Large intestine (tissue), 3 donors: ENCODE data around the gene COMMD7. TPM values are rescaled to one million over a fixed set of nuclear protein-coding genes. Genes with fewer than 3 reads are reported as not detected.
"Not testable (repeated sequence)": the region's sequence is repeated elsewhere in the genome, so short reads cannot be mapped to it uniquely, and the experiment has no call there.

Experiments used
- DNase-seq, 2 donors: peaks; one replicate each; pipeline versions ENCODE4 v3.0.0 to v3.0.0-alpha.2; 2013
- H3K27ac ChIP-seq: one replicate; pipeline ENCODE4 v1.5.1; 2013; ENCODE audit warnings: low read length
- H3K27me3 ChIP-seq: 2 replicates; pipeline ENCODE4 v1.6.1; 2013; ENCODE audit warnings: low read length; ENCODE audit not compliant: control insufficient read depth, insufficient read depth
- H3K36me3 ChIP-seq: 2 replicates; pipeline ENCODE4 v1.6.1; 2013; ENCODE audit warnings: low read length; ENCODE audit not compliant: control insufficient read depth, insufficient read depth
- H3K4me1 ChIP-seq: one replicate; pipeline ENCODE4 v1.6.1; 2013; ENCODE audit warnings: low read length; ENCODE audit not compliant: control insufficient read depth, insufficient read depth
- H3K4me3 ChIP-seq: one replicate; pipeline ENCODE4 v1.5.1; 2013; ENCODE audit warnings: low read length
- H3K9me3 ChIP-seq: one replicate; pipeline ENCODE4 v1.6.1; 2013; ENCODE audit warnings: mild to moderate bottlenecking, low read depth, low read length, moderate library complexity; ENCODE audit not compliant: control insufficient read depth
- WGBS: methylation state at CpG from one replicate; pipeline ENCODE4 v1.1.5; 2013; ENCODE audit warnings: low lambda C conversion rate; ENCODE audit not compliant: insufficient coverage; 5-methylcytosine and 5-hydroxymethylcytosine counted together
- polyA plus RNA-seq: library from polyadenylated mRNA; unstranded; fragments of 120-200 nt; gene quantifications from one replicate; pipeline ENCODE4 v1.2.1, GENCODE V29; 2013

Gene COMMD7
- polyA plus RNA-seq, 1 donor, result 40.1 TPM

DNA sequence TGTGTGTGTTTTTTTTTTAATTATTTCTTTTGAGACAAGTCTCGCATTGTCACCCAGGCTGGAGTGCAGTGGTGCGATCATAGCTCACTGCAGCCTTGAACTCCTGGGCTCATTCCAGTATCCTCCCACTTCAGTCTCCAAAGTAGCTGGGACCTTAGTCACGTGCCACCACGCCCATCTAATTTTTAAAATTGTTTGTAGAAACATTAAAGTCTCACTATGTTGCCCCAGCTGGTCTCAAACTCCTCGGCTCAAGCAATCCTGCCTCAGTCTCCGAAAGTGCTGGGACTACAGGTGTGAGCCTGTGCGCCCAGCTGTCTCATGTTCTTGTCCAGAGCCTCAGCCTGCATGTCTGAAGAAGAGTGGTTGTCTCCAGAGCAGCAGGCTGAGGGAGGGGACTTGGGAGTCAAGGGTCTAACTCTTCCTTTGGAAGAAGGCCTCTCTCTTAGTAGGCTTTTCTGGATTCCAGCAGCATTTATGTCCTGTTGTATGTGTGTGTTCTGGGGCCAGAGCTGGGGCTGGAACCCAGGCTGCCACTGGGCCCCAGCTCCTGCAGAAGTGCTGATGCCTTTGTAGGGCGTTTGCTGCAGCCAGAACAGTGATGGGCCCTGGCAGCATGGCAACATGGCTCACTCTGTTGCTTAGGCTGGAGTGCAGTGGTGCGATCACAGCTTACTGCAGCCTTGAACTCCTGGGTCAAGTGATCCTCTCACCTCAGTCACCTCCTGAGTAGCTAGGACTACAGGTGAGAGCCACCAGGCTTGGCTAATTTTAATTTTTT, 24.3 kb upstream of the COMMD7 start:
- Histone ChIP-seq H3K36me3 (no peaks in the 10 kb centered on the region), H3K9me3 (no peaks in the 10 kb centered on the region), H3K27ac (no peak overlapping the region), H3K4me3 (no peak overlapping the region), H3K4me1 (peaks cover 4% of the 10 kb centered on the region), H3K27me3 (no peaks in the 10 kb centered on the region)
- no peak for DNase-seq
- WGBS, result no CpG with 5 or more reads among the region's 9 CpGs

DNA sequence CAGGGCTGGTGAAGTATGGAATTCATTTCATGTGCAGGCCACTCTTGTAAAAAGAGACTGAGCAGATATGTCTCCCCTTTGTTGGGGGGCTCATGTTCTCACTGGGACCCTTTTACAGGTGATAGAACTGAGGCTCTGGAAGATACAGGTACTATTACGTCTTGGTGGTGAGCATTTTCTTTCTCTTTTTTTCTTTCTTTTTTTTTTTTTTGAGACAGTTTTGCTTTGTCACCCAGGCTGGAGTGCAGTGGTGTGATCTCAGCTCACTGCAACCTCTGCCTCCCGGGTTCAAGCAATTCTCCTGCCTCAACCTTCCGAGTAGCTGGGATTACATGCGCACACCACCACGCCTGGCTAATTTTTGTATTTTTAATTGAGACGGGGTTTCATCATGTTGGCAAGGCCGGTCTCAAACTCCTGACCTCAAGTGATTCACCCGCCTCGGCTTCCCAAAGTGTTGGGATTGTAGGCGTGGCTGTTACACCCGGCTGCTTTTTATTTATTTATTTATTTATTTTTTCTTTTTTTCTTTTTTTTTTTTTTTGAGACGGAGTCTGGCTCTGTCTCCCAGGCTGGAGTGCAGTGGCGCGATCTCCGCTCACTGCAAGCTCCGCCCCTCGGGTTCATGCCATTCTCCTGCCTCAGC, 22.1 kb upstream of the COMMD7 start:
- H3K27ac ChIP-seq, H3K36me3 ChIP-seq, H3K4me3 ChIP-seq, H3K9me3 ChIP-seq, DNase-seq, H3K27me3 ChIP-seq, H3K4me1 ChIP-seq: not testable (repeated sequence)
- 85% methylated on average over 4 of the region's 17 CpGs for WGBS

DNA sequence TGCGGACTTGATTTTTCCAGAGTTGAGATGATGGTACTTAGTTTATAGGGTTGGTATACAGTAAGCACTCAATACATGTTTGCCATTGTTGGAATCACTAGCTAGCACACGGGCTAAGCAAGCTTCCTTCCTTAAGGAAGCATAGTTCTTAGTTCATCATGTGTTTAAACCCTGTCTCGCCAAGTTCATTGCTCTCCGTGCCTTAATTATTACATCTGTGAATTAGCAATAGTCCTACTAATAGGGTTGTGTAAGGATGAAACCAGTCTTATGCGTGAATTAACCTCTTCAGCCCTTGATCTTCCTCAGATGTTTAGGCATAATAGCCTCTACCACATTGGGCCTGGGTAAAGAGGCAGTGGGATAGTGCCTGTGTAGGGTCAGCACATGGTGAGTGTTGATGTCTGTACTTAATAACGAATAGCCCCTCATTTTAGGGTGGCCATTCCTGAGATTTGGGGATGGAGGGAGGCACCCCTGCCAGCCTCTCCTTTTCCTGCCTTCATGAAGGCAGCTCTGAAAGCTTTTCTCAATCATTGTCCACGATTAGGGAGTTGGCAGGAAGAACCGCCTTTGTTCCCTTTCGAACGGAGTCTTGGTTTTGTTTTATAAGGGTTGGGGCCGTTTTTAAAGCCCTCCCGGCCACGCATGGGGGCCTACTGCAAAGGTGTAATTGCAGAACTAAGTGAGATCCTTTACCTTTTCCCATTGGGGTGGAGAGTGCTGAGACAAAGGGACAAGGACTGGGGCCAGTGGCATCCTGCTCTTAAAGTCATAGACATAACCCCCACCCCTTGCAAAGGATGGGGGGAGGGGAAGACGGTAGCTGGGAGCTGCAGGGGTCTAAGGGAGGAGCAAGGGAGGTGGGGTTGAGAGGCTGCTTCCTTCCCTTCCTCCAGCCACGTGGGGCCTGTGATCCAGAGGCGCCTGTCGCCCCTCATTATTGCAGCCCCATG, 21.0 kb upstream of the COMMD7 start:
- no CpG with 5 or more reads among the region's 17 CpGs for WGBS
- Histone ChIP-seq H3K4me1 (no peaks in the 10 kb centered on the region), H3K9me3 (no peaks in the 10 kb centered on the region), H3K27me3 (no peaks in the 10 kb centered on the region), H3K27ac (no peak overlapping the region), H3K4me3 (no peak overlapping the region), H3K36me3 (no peaks in the 10 kb centered on the region)
- no peak for DNase-seq

DNA sequence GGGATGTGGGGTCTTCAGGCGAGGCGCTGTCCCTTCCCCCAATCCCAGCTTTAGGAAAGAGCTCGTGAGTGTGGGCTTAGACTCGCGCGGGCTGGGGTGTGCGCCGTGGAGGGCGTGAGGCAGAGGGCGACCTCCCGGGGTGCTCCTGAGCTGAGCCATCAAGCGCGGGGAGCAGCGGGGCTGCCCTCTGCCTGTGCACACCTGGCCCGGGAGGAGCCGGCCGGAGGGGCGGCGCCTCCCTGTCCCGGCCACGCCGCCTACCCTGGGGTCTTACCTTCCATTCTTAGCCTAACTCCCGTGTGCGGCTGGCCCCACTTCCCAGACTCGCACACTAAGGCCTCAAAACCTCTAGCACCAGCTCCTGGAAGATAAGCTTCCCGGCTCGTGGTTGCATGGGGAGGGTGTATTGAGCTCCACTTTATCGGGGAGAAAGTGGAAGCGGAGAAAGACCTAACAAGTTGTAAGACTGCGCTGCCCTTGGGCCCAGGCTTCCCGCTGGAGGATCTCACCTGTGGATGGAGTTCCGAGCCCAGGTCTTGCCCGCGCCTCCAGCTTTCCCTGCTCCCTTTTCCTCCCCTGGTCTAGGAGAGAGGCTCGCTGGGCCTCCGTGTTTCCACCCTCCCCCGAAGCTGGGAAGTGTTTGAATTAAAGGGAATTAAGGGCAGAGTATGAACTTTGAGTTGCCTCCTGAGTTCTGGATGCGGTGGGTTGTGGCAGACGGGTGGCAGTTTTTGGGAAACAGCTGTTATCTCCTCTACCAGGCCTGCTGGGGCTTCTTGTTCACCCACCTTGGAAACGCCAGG, 20.1 kb upstream of the COMMD7 start:
- peak in 1 of 2 donors; percentile 45 for DNase-seq
- no peaks in the 10 kb centered on the region for H3K4me1 ChIP-seq
- H3K9me3 ChIP-seq, result no peaks in the 10 kb centered on the region
- no CpG with 5 or more reads among the region's 40 CpGs for WGBS
- peak overlapping the region; percentile 49 for H3K4me3 ChIP-seq
- no peak overlapping the region for H3K27ac ChIP-seq
- no peaks in the 10 kb centered on the region for H3K36me3 ChIP-seq
- no peaks in the 10 kb centered on the region for H3K27me3 ChIP-seq

DNA sequence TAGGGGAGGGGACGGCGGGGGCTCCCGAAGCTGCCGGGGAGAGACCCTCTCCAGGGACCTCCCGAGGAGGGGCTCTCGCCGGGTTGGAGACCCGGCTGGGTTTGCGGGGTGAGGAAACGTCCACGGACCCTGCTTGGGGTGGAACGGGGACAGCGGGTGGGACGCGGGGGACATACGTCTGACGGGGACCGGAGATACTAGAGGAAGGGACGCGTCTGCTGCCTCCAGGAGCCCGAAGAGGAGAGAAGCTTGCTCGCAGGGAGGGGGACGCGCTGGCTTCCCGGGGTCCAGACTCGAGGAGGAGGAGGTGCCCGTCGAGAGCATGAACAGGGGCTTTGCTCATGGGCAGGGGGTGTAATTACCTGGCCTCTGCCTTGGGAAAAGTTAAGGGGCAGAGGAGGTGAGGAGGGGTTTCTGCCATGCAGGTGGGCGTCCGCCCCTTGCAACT, 19.5 kb upstream of the COMMD7 start:
- no CpG with 5 or more reads among the region's 30 CpGs for WGBS
- Histone ChIP-seq H3K27me3 (no peaks in the 10 kb centered on the region), H3K4me3 (peak overlapping the region; percentile 49), H3K9me3 (no peaks in the 10 kb centered on the region), H3K27ac (no peak overlapping the region), H3K4me1 (no peaks in the 10 kb centered on the region), H3K36me3 (no peaks in the 10 kb centered on the region)
- no peak for DNase-seq

DNA sequence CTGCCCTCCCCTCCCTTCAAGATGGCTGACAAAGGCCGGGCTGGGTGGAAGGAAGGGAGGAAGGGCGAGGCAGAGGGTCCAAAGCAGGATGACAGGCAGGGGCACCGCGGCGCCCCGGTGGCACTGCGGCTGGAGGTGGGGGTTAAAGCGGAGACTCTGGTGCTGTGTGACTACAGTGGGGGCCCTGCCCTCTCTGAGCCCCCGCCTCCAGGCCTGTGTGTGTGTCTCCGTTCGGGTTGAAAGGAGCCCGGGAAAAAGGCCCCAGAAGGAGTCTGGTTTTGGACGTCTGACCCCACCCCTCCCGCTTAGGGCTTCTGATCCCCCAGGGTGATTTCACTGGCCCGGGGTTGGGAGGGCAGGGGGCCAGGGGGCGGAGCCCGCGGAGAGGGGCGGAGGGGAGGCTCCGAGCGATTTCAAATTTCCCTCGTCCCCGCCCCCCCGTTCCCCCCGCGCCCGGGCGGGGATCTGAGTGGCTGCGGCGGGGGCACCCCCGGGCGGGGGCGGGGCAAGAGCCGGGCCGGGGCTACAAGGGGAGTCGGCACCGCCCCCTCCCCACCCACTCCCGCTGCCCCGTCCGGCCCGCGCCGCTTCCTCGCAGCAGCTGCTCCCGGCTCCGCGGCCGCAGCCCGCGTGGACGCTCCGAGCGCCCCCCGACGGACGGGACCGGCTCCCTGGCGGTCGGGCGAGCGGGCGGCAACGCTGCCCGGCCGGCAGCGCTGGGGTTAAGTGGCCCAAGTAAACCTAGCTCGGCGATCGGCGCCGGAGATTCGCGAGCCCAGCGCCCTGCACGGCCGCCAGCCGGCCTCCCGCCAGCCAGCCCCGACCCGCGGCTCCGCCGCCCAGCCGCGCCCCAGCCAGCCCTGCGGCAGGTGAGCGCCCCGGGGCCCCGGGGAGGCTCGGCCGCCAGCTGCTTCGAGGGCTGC, 18.8 kb upstream of the COMMD7 start, which contains the start of gene DNMT3B:
TSS of gene DNMT3B (plus strand) at position 555 of the 923 bp plus-strand sequence. CDS start 17,939 bp downstream, outside the sequence.
- WGBS, result no CpG with 5 or more reads among the region's 92 CpGs
- no peaks in the 10 kb centered on the region for H3K27me3 ChIP-seq
- no peaks in the 10 kb centered on the region for H3K4me1 ChIP-seq
- peak; percentile 52 to 81 for DNase-seq
- no peaks in the 10 kb centered on the region for H3K36me3 ChIP-seq
- no peak within 1 kb of the TSS for H3K27ac ChIP-seq
- H3K4me3 ChIP-seq, result peak within 1 kb of the TSS; percentile 49
- no peaks in the 10 kb centered on the region for H3K9me3 ChIP-seq

DNA sequence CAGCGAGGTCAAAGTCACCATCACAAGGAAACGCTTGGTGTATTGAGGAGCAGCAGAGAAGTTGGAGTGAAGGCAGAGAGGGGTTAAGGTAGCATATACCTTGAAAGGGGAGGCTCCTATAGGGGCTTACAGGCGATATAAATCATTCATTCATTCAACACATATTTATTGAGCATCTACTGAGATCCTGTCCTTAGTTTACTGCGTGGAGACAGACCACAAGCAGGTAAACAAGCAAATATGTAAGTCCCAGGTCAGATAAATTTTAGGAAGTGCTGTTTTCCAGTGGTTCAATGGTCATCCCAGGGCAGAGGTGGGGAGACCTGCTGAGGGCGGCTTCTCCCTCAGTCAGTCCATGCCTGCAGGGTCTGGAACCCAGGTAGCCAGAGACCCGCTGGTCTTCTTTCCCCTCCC, 18.2 kb upstream of the COMMD7 start:
- Histone ChIP-seq H3K27me3 (no peaks in the 10 kb centered on the region), H3K36me3 (no peaks in the 10 kb centered on the region), H3K9me3 (no peaks in the 10 kb centered on the region), H3K27ac (no peak overlapping the region), H3K4me3 (peak overlapping the region; percentile 40), H3K4me1 (no peaks in the 10 kb centered on the region)
- DNase-seq, result no peak
- WGBS, result no CpG with 5 or more reads among the region's 6 CpGs

DNA sequence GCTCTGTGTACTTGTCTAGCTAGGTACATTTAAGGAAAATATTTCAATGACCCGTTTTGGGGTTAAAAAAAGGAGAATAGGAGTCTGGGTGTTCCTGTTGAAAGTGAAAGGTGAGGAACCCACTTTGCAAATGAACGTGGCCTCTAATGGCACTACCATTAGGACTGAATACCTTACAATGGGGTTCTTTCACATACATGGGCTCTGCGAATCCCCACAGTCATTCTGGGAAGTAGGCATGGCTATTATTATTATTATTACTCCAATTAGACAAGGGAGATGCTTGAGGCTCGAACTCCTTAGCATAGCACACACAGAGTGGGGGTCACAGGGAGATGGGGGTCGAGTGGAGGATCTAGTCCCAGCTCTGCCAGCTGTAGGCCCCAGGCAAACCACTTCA, 12.9 kb upstream of the COMMD7 start:
- no peak overlapping the region for H3K27ac ChIP-seq
- DNase-seq, result no peak
- no peaks in the 10 kb centered on the region for H3K4me1 ChIP-seq
- H3K36me3 ChIP-seq, result no peaks in the 10 kb centered on the region
- H3K4me3 ChIP-seq, result no peak overlapping the region
- no peaks in the 10 kb centered on the region for H3K9me3 ChIP-seq
- no CpG with 5 or more reads among the region's 5 CpGs for WGBS
- H3K27me3 ChIP-seq, result no peaks in the 10 kb centered on the region

DNA sequence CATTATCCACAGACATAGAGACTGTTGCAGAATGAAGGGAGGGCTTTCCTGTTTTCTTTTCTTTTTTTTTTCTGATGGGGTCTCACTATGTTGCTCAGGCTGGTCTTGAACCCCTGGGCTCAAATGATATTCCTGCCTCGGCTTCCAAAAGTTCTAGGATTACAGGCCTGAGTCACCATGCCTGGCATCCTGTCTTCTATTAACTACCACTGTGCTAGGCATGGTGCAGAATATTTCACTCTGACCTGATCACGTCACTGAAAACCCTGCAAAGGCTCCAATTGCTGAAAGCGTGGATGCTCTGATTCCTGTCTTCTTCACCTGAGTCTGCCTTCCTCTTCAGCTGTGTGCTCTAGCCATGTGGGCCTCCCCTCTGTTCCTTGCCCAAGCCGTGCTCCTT, 10.5 kb upstream of the COMMD7 start:
- no peaks in the 10 kb centered on the region for H3K4me1 ChIP-seq
- no peak overlapping the region for H3K27ac ChIP-seq
- no peak overlapping the region for H3K4me3 ChIP-seq
- H3K36me3 ChIP-seq, result no peaks in the 10 kb centered on the region
- H3K27me3 ChIP-seq, result no peaks in the 10 kb centered on the region
- H3K9me3 ChIP-seq, result no peaks in the 10 kb centered on the region
- DNase-seq, result no peak
- WGBS, result no CpG with 5 or more reads among the region's 4 CpGs
